Uterus (tissue), 4 donors: ENCODE data around the gene ZMAT5. TPM values are rescaled to one million over a fixed set of nuclear protein-coding genes. Genes with fewer than 3 reads are reported as not detected.
A peak's percentile ranks its signal among the peaks of the same experiment; 100 is the strongest.

Experiments used
- DNase-seq, 2 donors: peaks; one replicate each; pipeline ENCODE4 v3.0.0-alpha.2; 2019 to 2020
- H3K27ac ChIP-seq, 2 donors: fragments of 200-600 bp; sonication (generic); 1 replicate in 1 of 2; 2 replicates in 1 of 2; pipeline ENCODE4 v1.5.1; 2016 to 2018
- H3K27me3 ChIP-seq, 2 donors: fragments of 200-600 bp; sonication (generic); one replicate each; pipeline ENCODE4 v1.5.1; 2018 to 2019; ENCODE audit warnings: control low read depth in 1 of 2
- H3K36me3 ChIP-seq, 2 donors: fragments of 200-600 bp; sonication (generic); one replicate each; pipeline ENCODE4 v1.5.1; 2019; ENCODE audit warnings: control low read depth in 1 of 2
- H3K4me1 ChIP-seq, 2 donors: fragments of 200-600 bp; sonication (generic); one replicate each; pipeline ENCODE4 v1.5.1; 2018 to 2019; ENCODE audit warnings: control low read depth in 1 of 2
- H3K4me3 ChIP-seq, 2 donors: fragments of 200-600 bp; sonication (generic); 1 replicate in 1 of 2; 2 replicates in 1 of 2; pipeline ENCODE4 v1.5.1; 2018 to 2019; ENCODE audit warnings: mild to moderate bottlenecking in 1 of 2
- H3K9me3 ChIP-seq, 2 donors: fragments of 200-600 bp; sonication (generic); one replicate each; pipeline ENCODE4 v1.5.1; 2019; ENCODE audit warnings: control low read depth in 1 of 2
- CTCF ChIP-seq, 4 experiments: fragments of 200-600 bp in 2 of 4; fragments of 450-650 bp in 2 of 4; sonication (generic) in 2 of 4; IDR thresholded peaks; one replicate each; pipeline ENCODE4 v1.5.1; 2016 to 2019; ENCODE audit warnings: antibody characterized with exemption in 4 of 4, mild to moderate bottlenecking in 2 of 4, moderate library complexity in 1 of 4
- POLR2A ChIP-seq, 2 donors: fragments of 450-650 bp; IDR thresholded peaks; one replicate each; pipeline ENCODE4 v1.6.1; 2016; ENCODE audit warnings: antibody characterized with exemption in 2 of 2, mild to moderate bottlenecking in 1 of 2, moderate library complexity in 1 of 2
- intact Hi-C: fragments of 100-400 bp; cut with DNase I; formaldehyde crosslinking; loops from one replicate; pipeline ENCODE4 v1.15.1; 2023; ENCODE audit warnings: low total_unique reads
- total RNA-seq, 4 donors: library from RNA; depleted of rRNA in 3 of 4; stranded (reverse); fragments of >200 nt in 3 of 4; gene quantifications; one replicate each; pipeline versions ENCODE4 v1.1.0 to v1.2.4, GENCODE V29; 2014 to 2023
- donor health status: DM: yes; HTN: yes; CAD: no.

The ZMAT5 gene
- total RNA-seq, 4 donors from 2014 or later, result 12.0 to 47.4 (median 23.4) TPM

DNA sequence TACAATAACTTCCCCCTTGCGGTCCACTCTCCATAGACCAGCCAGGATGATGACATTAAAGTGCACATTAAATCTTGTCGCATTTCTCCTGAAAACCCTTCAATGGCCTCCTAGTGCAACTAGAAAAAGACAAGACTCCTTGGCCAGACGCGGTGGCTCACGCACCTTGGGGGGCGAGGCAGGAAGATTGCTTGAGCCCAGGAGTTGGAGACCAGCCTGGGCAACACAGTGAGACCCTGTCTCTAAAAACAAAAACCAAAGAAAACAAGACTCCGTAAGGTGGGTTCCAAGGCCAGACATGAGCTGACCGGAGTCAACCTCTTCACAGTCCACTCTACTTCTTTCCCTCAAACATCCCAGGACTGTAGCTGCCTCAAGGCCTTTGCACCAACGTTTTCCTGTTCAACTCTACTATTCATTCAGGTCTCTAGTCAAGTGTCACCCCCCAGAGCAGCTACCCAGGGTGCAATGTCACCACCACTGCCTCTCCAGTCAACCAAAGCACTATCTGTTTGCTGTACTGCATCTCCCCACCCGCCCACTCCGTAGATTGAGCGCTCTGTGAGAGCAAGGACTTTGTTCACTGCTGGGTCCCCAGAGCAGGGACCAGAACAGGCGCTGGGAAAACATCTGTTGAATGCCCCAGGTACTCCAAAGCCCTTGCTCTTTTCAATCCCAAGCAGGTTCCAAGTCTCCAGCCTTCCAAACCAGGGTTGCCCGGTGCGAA, 739 bp downstream of the ZMAT5 start:
- TF ChIP-seq POLR2A (IDR thresholded peaks at IDR 0.05), result no peak
- no peak for TF ChIP-seq CTCF (IDR thresholded peaks at IDR 0.05)

GRCh38 chr22:29762263-29762662, 4.5 kb downstream of the ZMAT5 start:
- no peaks in the 10 kb centered on the region for H3K9me3 ChIP-seq
- H3K27ac ChIP-seq, result no peak overlapping the region
- H3K36me3 ChIP-seq, result no peaks in the 10 kb centered on the region
- no peak overlapping the region for H3K4me3 ChIP-seq
- H3K4me1 ChIP-seq, result no peaks in the 10 kb centered on the region
- DNase-seq, result no peak
- no peaks in the 10 kb centered on the region for H3K27me3 ChIP-seq
- intact Hi-C loops, result no loop called here
- no peak for TF ChIP-seq CTCF (IDR thresholded peaks at IDR 0.05)
- TF ChIP-seq POLR2A (IDR thresholded peaks at IDR 0.05), result no peak

More for the DNA sequence above, 739 bp downstream of the ZMAT5 start:
- intact Hi-C loops, result no loop called here
- Histone ChIP-seq H3K4me1 (peaks cover 7 to 11% of the 10 kb centered on the region in 2 donors), H3K9me3 (no peaks in the 10 kb centered on the region), H3K36me3 (no peaks in the 10 kb centered on the region), H3K4me3 (peak overlapping the region; percentile 91 to 94), H3K27me3 (no peaks in the 10 kb centered on the region), H3K27ac (peak overlapping the region; percentile 86)
- DNase-seq, result no peak

GRCh38 chr22:29758959-29759358, 7.8 kb downstream of the ZMAT5 start:
- Histone ChIP-seq H3K36me3 (no peaks in the 10 kb centered on the region), H3K4me3 (no peak overlapping the region), H3K27ac (no peak overlapping the region), H3K4me1 (no peaks in the 10 kb centered on the region), H3K27me3 (no peaks in the 10 kb centered on the region), H3K9me3 (no peaks in the 10 kb centered on the region)
- DNase-seq, result no peak
- TF ChIP-seq CTCF (IDR thresholded peaks at IDR 0.05) (no peak), POLR2A (IDR thresholded peaks at IDR 0.05) (no peak)
- intact Hi-C loops, result no loop called here

DNA sequence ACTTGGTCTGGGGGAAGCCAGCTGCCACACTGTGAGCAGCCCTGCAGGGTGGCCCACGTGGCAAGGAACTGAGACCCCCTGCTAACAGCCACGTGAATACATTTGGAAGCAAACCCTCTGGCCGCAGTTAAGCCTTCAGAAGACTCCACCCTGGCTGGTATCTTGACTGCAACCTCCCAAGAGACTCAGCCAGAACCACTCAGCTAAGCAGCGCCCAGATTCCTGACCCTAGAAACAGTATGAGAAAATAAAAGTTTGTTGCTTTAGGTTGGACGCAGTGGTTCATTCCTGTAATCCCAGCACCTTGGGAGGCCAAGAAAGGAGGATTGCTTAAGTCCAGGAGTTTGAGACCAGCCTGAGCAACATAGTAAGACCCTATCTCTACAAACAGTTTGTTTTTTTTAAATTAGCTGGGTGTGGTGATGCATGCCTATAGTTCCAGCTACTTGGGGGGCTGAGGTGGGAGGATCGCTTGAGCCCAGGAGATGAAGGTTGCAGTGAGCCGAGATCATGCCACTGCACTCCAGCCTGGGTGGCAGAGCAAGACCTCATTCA, 8.7 kb downstream of the ZMAT5 start:
- H3K36me3 ChIP-seq, result no peaks in the 10 kb centered on the region
- no peak overlapping the region for H3K4me3 ChIP-seq
- H3K27me3 ChIP-seq, result no peaks in the 10 kb centered on the region
- H3K9me3 ChIP-seq, result no peaks in the 10 kb centered on the region
- H3K27ac ChIP-seq, result no peak overlapping the region
- no peak for TF ChIP-seq POLR2A (IDR thresholded peaks at IDR 0.05)
- TF ChIP-seq CTCF (IDR thresholded peaks at IDR 0.05), result no peak
- H3K4me1 ChIP-seq, result no peaks in the 10 kb centered on the region
- DNase-seq, result no peak
- intact Hi-C loops, result no loop called here

- intact Hi-C loops, result no loop called here
- H3K27ac ChIP-seq, result no peak overlapping the region
- H3K9me3 ChIP-seq, result no peaks in the 10 kb centered on the region
- H3K27me3 ChIP-seq, result no peaks in the 10 kb centered on the region
- H3K36me3 ChIP-seq, result no peaks in the 10 kb centered on the region
- no peak overlapping the region for H3K4me3 ChIP-seq
- H3K4me1 ChIP-seq, result no peaks in the 10 kb centered on the region
- TF ChIP-seq CTCF (IDR thresholded peaks at IDR 0.05), result no peak
- TF ChIP-seq POLR2A (IDR thresholded peaks at IDR 0.05), result no peak
- no peak for DNase-seq
Measured at GRCh38 chr22:29757096-29757495, 9.7 kb downstream of the ZMAT5 start.
